ENCODE results near the gene FXYD1.

The FXYD1 gene

GRCh38 chr19:35170359-35171061 is 31.9 kb downstream of the FXYD1 start:
- DNase-seq (ENCODE audit: low read depth in 1 of 2, low spot score in 1 of 2), result no peak
- no peak for TF ChIP-seq REST (IDR thresholded peaks at IDR 0.05; ENCODE audit: insufficient replicate concordance, low read depth)
- Histone ChIP-seq H3K27me3 (ENCODE audit: insufficient read depth, poor library complexity, severe bottlenecking) (no peaks in the 10 kb centered on the region), H3K27ac (replicated peaks) (no peak overlapping the region), H3K4me3 (replicated peaks; ENCODE audit: insufficient read depth, low read length) (no peak overlapping the region)

GRCh38 chr19:35171730-35172129 is 33.1 kb downstream of the FXYD1 start:
- no peaks in the 10 kb centered on the region for H3K27me3 ChIP-seq (ENCODE audit: insufficient read depth, poor library complexity, severe bottlenecking)
- H3K4me3 ChIP-seq (replicated peaks; ENCODE audit: insufficient read depth, low read length), result no peak overlapping the region
- no peak overlapping the region for H3K27ac ChIP-seq (replicated peaks)
- DNase-seq (ENCODE audit: low read depth in 1 of 2, low spot score in 1 of 2), result no peak
- TF ChIP-seq REST (IDR thresholded peaks at IDR 0.05; ENCODE audit: insufficient replicate concordance, low read depth), result no peak
- no peak for TF ChIP-seq GABPA (IDR thresholded peaks at IDR 0.05; ENCODE audit: low read depth)
- no peak for TF ChIP-seq CTCF (IDR thresholded peaks at IDR 0.05; ENCODE audit: insufficient read depth, low read length)
- no peak for TF ChIP-seq SPI1 (IDR thresholded peaks at IDR 0.05; ENCODE audit: borderline replicate concordance, low read depth)
- TF ChIP-seq POLR2AphosphoS5 (IDR thresholded peaks at IDR 0.05; ENCODE audit: low read depth), result no peak

- Histone ChIP-seq H3K27ac (replicated peaks) (no peak overlapping the region), H3K27me3 (ENCODE audit: insufficient read depth, poor library complexity, severe bottlenecking) (no peaks in the 10 kb centered on the region), H3K4me3 (replicated peaks; ENCODE audit: insufficient read depth, low read length) (no peak overlapping the region)
- TF ChIP-seq REST (IDR thresholded peaks at IDR 0.05; ENCODE audit: insufficient replicate concordance, low read depth) (no peak), GABPA (IDR thresholded peaks at IDR 0.05; ENCODE audit: low read depth) (no peak), CTCF (IDR thresholded peaks at IDR 0.05; ENCODE audit: insufficient read depth, low read length) (no peak), SPI1 (IDR thresholded peaks at IDR 0.05; ENCODE audit: borderline replicate concordance, low read depth) (no peak), POLR2AphosphoS5 (IDR thresholded peaks at IDR 0.05; ENCODE audit: low read depth) (no peak)
- no peak for DNase-seq (ENCODE audit: low read depth in 1 of 2, low spot score in 1 of 2)
Measured at GRCh38 chr19:35174226-35174625, 35.6 kb downstream of the FXYD1 start.
